A549 (cell line): Measurements from ENCODE around the gene CTU1.

Experiments
- CTCF ChIP-seq: fragments of >200 bp; sonication (Bioruptor Twin); formaldehyde crosslinking; IDR thresholded peaks from 3 replicates; pipeline ENCODE4 v1.5.1; 2016
- EP300 ChIP-seq, 2 experiments: fragments of >200 bp; sonication (Bioruptor Twin); formaldehyde crosslinking; IDR thresholded peaks; 2 replicates in 1 of 2; 3 replicates in 1 of 2; pipeline ENCODE4 v1.6.1; 2016 to 2017
- FOSB ChIP-seq: fragments of 250-450 bp; sonication (Bioruptor Pico); IDR thresholded peaks from 2 replicates; pipeline ENCODE4 v1.5.0; 2020; ENCODE audit warnings: mild to moderate bottlenecking, moderate library complexity
- FOSL2 ChIP-seq, 2 experiments: fragments of 450-650 bp in 1 of 2; fragments of >200 bp in 1 of 2; sonication (Bioruptor Twin) in 1 of 2; formaldehyde crosslinking; IDR thresholded peaks; 2 replicates each; pipeline versions ENCODE4 v1.5.0 to v1.6.1; 2016 to 2020; ENCODE audit warnings: mild to moderate bottlenecking in 1 of 2, moderate library complexity in 1 of 2
- HOXB13 ChIP-seq: fragments of 250-450 bp; sonication (Bioruptor Pico); IDR thresholded peaks from 2 replicates; pipeline ENCODE4 v1.5.0; 2020; ENCODE audit warnings: low read depth, mild to moderate bottlenecking, moderate library complexity
- KDM1A ChIP-seq: fragments of 200-600 bp; sonication (generic); IDR thresholded peaks from 2 replicates; pipeline ENCODE4 v1.6.1; 2016; ENCODE audit warnings: low read depth, mild to moderate bottlenecking
- POLR2A ChIP-seq: IDR thresholded peaks from 2 replicates; pipeline ENCODE4 v1.6.1; 2012; ENCODE audit warnings: mild to moderate bottlenecking, low read length
- POLR2AphosphoS2 ChIP-seq: conservative IDR thresholded peaks from 2 replicates; pipeline ENCODE4 v1.6.1; 2012; ENCODE audit warnings: low read length, improper control_type of control experiment, inconsistent platforms
- RCOR1 ChIP-seq: fragments of 150-350 bp; IDR thresholded peaks from 2 replicates; pipeline ENCODE4 v1.6.1; 2014; ENCODE audit warnings: antibody characterized with exemption, low read length, low read depth
- REST ChIP-seq: fragments of 200-600 bp; sonication (generic); IDR thresholded peaks from 2 replicates; pipeline ENCODE4 v1.6.1; 2016; ENCODE audit warnings: antibody characterized with exemption, mild to moderate bottlenecking, moderate library complexity
- SREBF2 ChIP-seq: fragments of 450-650 bp; IDR thresholded peaks from 2 replicates; pipeline ENCODE4 v1.6.1; 2014; ENCODE audit warnings: mild to moderate bottlenecking, moderate library complexity

GRCh38 chr19:51089786-51090185 is 18.4 kb downstream of the CTU1 start:
- TF ChIP-seq CTCF (no peak), REST (no peak), KDM1A (no peak), FOSB (no peak), FOSL2 (IDR thresholded peaks at IDR 0.05) (no peak), FOSL2 (CRISPR knock-in tag; IDR thresholded peaks at IDR 0.05) (no peak), RCOR1 (no peak), SREBF2 (no peak), HOXB13 (CRISPR knock-in tag) (no peak), POLR2AphosphoS2 (no peak), EP300 (IDR thresholded peaks at IDR 0.05) (no peak), POLR2A (no peak)
